Stimulated activated CD8-positive, alpha-beta memory T cell treated with anti-CD3 and anti-CD28 coated beads, Interleukin-4, amount 100 ng/mL, for 48 hours (primary cell): Measurements from ENCODE around the gene TNN.
"Not testable (repeated sequence)": the region's sequence is repeated elsewhere in the genome, so short reads cannot be mapped to it uniquely, and the experiment has no call there.

ENCODE experiments used
- DNase-seq: peaks from one replicate; pipeline ENCODE4 v3.0.0-alpha.2; 2020

The TNN gene

GRCh38 chr1:175071276-175071943 lies 3.8 kb downstream of the TNN start:
- DNase-seq = no peak

- peak; percentile 49 for DNase-seq
Measured at GRCh38 chr1:175072099-175072951, 4.7 kb downstream of the TNN start.

GRCh38 chr1:175073061-175073460 lies 5.4 kb downstream of the TNN start:
- DNase-seq = no peak

GRCh38 chr1:175073633-175074032 lies 6.0 kb downstream of the TNN start:
- no peak for DNase-seq

- DNase-seq = no peak
Measured at GRCh38 chr1:175075572-175076568, 8.2 kb downstream of the TNN start.

GRCh38 chr1:175077356-175078030 lies 9.9 kb downstream of the TNN start:
- no peak for DNase-seq

GRCh38 chr1:175078629-175079028 lies 11.0 kb downstream of the TNN start:
- DNase-seq = no peak

- no peak for DNase-seq
Measured at GRCh38 chr1:175079338-175079737, 11.7 kb downstream of the TNN start.

- DNase-seq = no peak
Measured at GRCh38 chr1:175080030-175080429, 12.4 kb downstream of the TNN start.

GRCh38 chr1:175081983-175082382 lies 14.3 kb downstream of the TNN start:
- DNase-seq = no peak

- no peak for DNase-seq
Measured at GRCh38 chr1:175088525-175088951, 20.9 kb downstream of the TNN start.

GRCh38 chr1:175089136-175089718 lies 21.6 kb downstream of the TNN start:
- DNase-seq = no peak

GRCh38 chr1:175090780-175091179 lies 23.1 kb downstream of the TNN start:
- DNase-seq = no peak

- DNase-seq = no peak
Measured at GRCh38 chr1:175094626-175095025, 27.0 kb downstream of the TNN start.

GRCh38 chr1:175095069-175095468 lies 27.4 kb downstream of the TNN start:
- DNase-seq = no peak

- DNase-seq = no peak
Measured at GRCh38 chr1:175095978-175096607, 28.5 kb downstream of the TNN start.

- DNase-seq = no peak
Measured at GRCh38 chr1:175097361-175097760, 29.7 kb downstream of the TNN start.

GRCh38 chr1:175099916-175100315 lies 32.3 kb downstream of the TNN start:
- DNase-seq = no peak

- not testable (repeated sequence) for DNase-seq
Measured at GRCh38 chr1:175102166-175102565, 34.5 kb downstream of the TNN start.

GRCh38 chr1:175106536-175106935 lies 38.9 kb downstream of the TNN start:
- DNase-seq = not testable (repeated sequence)

- not testable (repeated sequence) for DNase-seq
Measured at GRCh38 chr1:175108331-175108820, 40.7 kb downstream of the TNN start.
